ENCODE measurements around the gene THUMPD3. TPM values are rescaled to one million over a fixed set of nuclear protein-coding genes. Genes with fewer than 3 reads are reported as not detected.

Gene THUMPD3
- total and polyA plus RNA-seq, 2 of the 13 experiments (the other 11 are each of a cell fraction or from before 2014, with no cell fraction given), result 31.2 to 44.1 TPM

- TF ChIP-seq SAP130 (CRISPR knock-in tag; IDR thresholded peaks at IDR 0.05; ENCODE audit: low read depth) (peak; percentile 43; the same call in 1 of the 2 replicates), SP2 (CRISPR knock-in tag; IDR thresholded peaks at IDR 0.05) (peak; percentile 17; the same call in 1 of the 2 replicates), ZNF44 (CRISPR knock-in tag; IDR thresholded peaks at IDR 0.05) (no peak), KAT2B (IDR thresholded peaks at IDR 0.05; ENCODE audit: borderline replicate concordance, low read depth, low read length) (no peak), DNMT3B (CRISPR knock-in tag; conservative IDR thresholded peaks at IDR 0.05) (no peak), ZNF547 (CRISPR knock-in tag; IDR thresholded peaks at IDR 0.05) (0 out of 2 replicates have a peak, but pooled peaks have one; percentile 36), MTERF4 (CRISPR knock-in tag; IDR thresholded peaks at IDR 0.05) (0 out of 2 replicates have a peak, but pooled peaks have one; percentile 38), ELF4 (CRISPR knock-in tag; IDR thresholded peaks at IDR 0.05; ENCODE audit: borderline replicate concordance) (peak; percentile 24; the same call in 1 of the 2 replicates), ZNF446 (CRISPR knock-in tag; IDR thresholded peaks at IDR 0.05) (peak; percentile 5; the same call in 1 of the 2 replicates), UBTF (CRISPR knock-in tag; IDR thresholded peaks at IDR 0.05) (peak; percentile 83), SALL1 (CRISPR knock-in tag; IDR thresholded peaks at IDR 0.05) (peak; percentile 36; the same call in 1 of the 2 replicates), RARA (CRISPR knock-in tag; IDR thresholded peaks at IDR 0.05) (0 out of 2 replicates have a peak, but pooled peaks have one; percentile 6), SOX6 (IDR thresholded peaks at IDR 0.05) (no peak), SOX6 (CRISPR knock-in tag; IDR thresholded peaks at IDR 0.05) (peak; percentile 35; the same call in 1 of the 2 replicates), ZSCAN21 (CRISPR knock-in tag; IDR thresholded peaks at IDR 0.05; ENCODE audit: borderline replicate concordance) (no peak; the same call in 1 of the 2 replicates), ZFX (CRISPR knock-in tag; IDR thresholded peaks at IDR 0.05; ENCODE audit: low read depth) (peak; percentile 85), ZMYM4 (CRISPR knock-in tag; IDR thresholded peaks at IDR 0.05) (peak; percentile 11; the same call in 1 of the 2 replicates)
- TF ChIP-seq, protein P1, sequence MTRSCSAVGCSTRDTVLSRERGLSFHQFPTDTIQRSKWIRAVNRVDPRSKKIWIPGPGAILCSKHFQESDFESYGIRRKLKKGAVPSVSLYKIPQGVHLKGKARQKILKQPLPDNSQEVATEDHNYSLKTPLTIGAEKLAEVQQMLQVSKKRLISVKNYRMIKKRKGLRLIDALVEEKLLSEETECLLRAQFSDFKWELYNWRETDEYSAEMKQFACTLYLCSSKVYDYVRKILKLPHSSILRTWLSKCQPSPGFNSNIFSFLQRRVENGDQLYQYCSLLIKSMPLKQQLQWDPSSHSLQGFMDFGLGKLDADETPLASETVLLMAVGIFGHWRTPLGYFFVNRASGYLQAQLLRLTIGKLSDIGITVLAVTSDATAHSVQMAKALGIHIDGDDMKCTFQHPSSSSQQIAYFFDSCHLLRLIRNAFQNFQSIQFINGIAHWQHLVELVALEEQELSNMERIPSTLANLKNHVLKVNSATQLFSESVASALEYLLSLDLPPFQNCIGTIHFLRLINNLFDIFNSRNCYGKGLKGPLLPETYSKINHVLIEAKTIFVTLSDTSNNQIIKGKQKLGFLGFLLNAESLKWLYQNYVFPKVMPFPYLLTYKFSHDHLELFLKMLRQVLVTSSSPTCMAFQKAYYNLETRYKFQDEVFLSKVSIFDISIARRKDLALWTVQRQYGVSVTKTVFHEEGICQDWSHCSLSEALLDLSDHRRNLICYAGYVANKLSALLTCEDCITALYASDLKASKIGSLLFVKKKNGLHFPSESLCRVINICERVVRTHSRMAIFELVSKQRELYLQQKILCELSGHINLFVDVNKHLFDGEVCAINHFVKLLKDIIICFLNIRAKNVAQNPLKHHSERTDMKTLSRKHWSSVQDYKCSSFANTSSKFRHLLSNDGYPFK (CRISPR knock-in tag; IDR thresholded peaks at IDR 0.05; ENCODE audit: borderline replicate concordance), result peak; percentile 45; the same call in 1 of the 2 replicates
- TF ChIP-seq, protein P2, sequence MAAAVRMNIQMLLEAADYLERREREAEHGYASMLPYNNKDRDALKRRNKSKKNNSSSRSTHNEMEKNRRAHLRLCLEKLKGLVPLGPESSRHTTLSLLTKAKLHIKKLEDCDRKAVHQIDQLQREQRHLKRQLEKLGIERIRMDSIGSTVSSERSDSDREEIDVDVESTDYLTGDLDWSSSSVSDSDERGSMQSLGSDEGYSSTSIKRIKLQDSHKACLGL (CRISPR knock-in tag; IDR thresholded peaks at IDR 0.05), result 0 out of 2 replicates have a peak, but pooled peaks have one; percentile 40
These were observed 35.2 kb downstream of the THUMPD3 start (continued) for GRCh38 chr3:9397906-9398699.

Measured in HepG2 (cell line).